K562 (cell line): Measurements from ENCODE around the gene PTPRT.

Experiments
- ETV6 ChIP-seq, 3 experiments: fragments of 150-350 bp in 1 of 3; sonication (generic) in 1 of 3; formaldehyde crosslinking in 1 of 3; IDR thresholded peaks; 2 replicates each; pipeline versions ENCODE4 v1.6.1 to v1.8.0; 2014 to 2022; ENCODE audit warnings: borderline replicate concordance in 2 of 3, low read depth in 2 of 3, antibody characterized with exemption in 1 of 3, low read length in 1 of 3, mild to moderate bottlenecking in 1 of 3, missing genetic modification reagents in 1 of 3
- POLR2A ChIP-seq: fragments of 450-650 bp; conservative IDR thresholded peaks from 2 replicates; pipeline ENCODE4 v1.6.1; 2016

GRCh38 chr20:42961771-42962170, 227.9 kb downstream of the PTPRT start:
- no peak for TF ChIP-seq POLR2A
- TF ChIP-seq ETV6 (IDR thresholded peaks at IDR 0.05; ENCODE audit: borderline replicate concordance in 1 of 2, low read depth in 2 of 2, low read length in 1 of 2): no peak
- no peak for TF ChIP-seq ETV6 (CRISPR knock-in tag; IDR thresholded peaks at IDR 0.05; ENCODE audit: borderline replicate concordance)
